Stimulated activated CD8-positive, alpha-beta memory T cell treated with anti-CD3 and anti-CD28 coated beads, Interleukin-4, amount 100 ng/mL, for 1 hour (primary cell): ENCODE data around the gene DNAJC19.
"Not testable (repeated sequence)": the region's sequence is repeated elsewhere in the genome, so short reads cannot be mapped to it uniquely, and the experiment has no call there.

Experiments
- DNase-seq, 2 donors: peaks; one replicate each; pipeline ENCODE4 v3.0.0-alpha.2; 2020; ENCODE audit warnings: low read depth in 2 of 2, low spot score in 1 of 2

Gene DNAJC19

DNA sequence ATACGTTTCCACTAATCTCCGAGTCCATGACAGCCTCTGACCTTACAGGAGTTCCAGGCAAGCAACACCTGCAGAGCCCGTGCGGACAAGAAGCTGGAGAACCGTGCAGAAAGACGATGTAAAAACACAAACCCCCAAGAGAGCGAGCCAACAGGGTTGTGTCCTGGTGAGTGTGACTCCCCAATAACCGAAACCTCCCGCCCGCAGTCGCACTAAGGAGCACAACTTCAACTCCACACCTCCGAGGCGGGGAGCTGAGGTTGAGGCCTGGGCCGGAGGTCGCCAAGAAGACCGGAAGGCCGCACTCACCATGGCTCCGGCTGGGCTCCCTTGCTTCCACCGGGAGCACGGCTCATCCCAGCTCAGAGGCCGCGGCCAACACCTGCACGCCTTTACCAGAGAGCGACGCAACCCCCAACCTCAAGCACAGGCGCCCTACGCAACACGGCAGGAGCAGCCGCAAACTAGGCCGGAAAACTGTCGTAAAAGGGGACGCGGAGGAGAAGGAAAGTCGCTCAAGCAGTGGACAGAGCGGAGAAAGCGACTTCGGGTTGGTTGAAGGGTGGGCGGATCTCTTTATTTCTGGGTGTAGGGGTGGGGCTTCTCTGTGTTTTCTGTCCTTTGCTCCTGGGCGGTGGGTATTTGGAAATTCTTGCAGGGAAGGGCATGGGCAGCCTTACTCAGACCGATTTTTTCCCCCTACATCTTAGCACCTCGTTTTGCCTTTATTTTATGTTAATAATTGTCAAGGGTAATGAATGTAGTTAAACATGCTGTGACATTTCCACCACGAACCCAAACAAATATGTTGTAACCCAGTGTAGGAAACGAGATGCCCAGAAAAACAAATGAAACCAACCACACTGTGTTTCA lies at the start of gene DNAJC19:
Gene DNAJC19, minus strand, starts transcription at position 446 of the 873 bp plus-strand sequence. Its CDS starts 134 bp downstream, at position 312.
- DNase-seq: peak; percentile 73 to 79

GRCh38 chr3:181030948-181031347 lies 41.4 kb upstream of the DNAJC19 start:
- DNase-seq: no peak

- no peak for DNase-seq
Observed at GRCh38 chr3:181025204-181025603, 35.7 kb upstream of the DNAJC19 start.

DNA sequence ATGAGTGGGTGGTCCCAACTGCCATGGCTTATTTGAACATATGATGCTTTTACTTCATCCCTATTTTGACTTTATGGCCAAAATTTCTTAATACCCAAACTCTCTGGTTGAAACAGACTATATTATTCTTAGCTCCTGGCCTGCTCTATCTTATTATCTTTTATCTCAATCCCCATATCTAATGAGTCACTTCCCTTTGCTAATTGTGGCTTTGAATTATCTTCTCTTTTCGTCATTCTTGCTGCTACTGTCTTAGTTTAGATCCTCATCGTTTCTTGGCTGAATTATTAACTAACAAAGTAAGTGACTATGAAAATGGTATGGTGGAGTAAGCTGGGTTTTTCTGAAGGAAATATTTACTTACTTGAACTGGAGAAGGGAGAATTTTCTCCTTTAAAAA lies 28.2 kb upstream of the DNAJC19 start:
- no peak for DNase-seq

GRCh38 chr3:181009225-181009624 lies 19.7 kb upstream of the DNAJC19 start:
- no peak for DNase-seq

DNA sequence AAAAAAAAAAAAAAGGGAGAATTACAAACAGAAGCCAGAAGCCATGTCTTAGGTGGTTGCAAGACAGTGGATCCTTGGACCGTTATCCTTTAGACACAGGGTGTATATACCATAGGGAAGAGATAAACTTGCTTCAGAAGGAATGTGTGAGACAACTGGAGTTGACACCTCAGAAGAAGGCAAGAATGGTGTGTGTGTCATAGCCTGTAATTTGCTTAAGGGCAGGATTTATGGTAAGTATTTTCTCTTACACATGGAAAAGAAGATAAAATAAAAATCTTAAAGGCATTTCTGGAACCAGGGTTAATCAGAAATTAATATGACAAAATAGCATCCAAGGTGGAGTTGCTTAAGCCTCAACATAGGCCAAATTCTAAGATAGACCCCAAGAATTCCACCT lies 19.3 kb upstream of the DNAJC19 start:
- DNase-seq: no peak

- DNase-seq: no peak
Observed at GRCh38 chr3:181007262-181007661, 17.7 kb upstream of the DNAJC19 start.

DNA sequence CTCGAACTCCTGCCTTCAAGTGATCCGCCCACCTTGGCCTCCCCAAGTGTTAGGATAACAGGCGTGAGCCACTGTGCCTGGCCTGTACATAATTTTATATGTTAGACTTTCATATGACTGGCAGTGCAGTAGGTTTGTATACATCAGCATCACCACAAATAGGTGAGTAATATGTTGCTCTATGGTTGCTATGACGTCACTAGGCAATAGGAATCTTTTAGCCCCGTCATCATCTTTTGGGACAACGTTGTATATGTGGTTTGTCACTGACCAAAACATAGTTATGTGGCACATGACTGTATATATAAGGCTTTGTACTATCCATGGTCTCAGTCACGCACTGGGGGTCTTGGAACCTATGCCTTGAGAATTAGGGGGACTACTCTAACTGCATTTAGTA lies 17.0 kb upstream of the DNAJC19 start:
- no peak for DNase-seq

DNA sequence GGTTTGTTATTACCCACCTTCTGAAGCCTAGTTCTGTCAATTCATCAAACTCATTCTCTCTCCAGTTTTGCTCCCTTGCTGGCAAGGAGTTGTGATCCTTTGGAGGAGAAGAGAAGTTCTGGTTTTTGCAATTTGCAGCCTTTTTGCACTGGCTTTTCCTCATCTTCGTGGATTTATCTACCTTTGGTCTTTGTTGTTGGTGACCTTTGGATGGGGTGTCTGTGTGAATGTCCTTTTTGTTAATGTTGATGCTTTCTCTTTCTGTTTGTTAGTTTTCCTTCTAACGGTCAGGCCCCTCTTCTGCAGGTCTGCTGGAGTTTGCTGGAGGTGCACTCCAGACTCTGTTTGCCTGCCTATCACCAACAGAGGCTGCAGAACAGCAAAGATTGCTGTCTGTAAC lies 13.9 kb upstream of the DNAJC19 start:
- DNase-seq: not testable (repeated sequence)

- DNase-seq: not testable (repeated sequence)
Observed at GRCh38 chr3:181002331-181002730, 12.8 kb upstream of the DNAJC19 start.

- no peak for DNase-seq
Observed at GRCh38 chr3:180996415-180996932, 6.9 kb upstream of the DNAJC19 start.

- no peak for DNase-seq
Observed at GRCh38 chr3:180990505-180990904, 969 bp upstream of the DNAJC19 start.

- no peak for DNase-seq
Observed at GRCh38 chr3:180987344-180987743, 2.2 kb downstream of the DNAJC19 start.

GRCh38 chr3:180986366-180986765 lies 3.2 kb downstream of the DNAJC19 start:
- DNase-seq: not testable (repeated sequence)

GRCh38 chr3:180983136-180983535 lies 6.4 kb downstream of the DNAJC19 start:
- DNase-seq: no peak

DNA sequence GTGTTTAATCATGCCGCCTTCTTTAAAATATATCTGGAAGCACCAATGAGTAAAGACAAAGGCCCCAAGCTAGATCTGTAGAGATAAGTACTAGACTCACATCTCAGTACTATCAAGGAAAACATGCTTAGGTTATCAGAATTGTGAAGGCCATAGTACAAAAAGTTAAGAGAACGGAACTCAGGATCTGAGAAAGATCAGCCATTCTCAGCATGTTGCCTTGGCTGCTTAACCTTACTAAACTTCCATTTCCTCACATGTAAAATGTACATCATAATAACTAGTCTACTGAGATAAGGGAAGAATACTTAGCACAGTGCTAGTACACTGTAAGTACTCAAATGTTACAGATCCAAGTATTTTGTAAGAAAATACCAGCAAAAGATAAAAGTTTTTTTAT lies 7.6 kb downstream of the DNAJC19 start:
- DNase-seq: no peak

DNA sequence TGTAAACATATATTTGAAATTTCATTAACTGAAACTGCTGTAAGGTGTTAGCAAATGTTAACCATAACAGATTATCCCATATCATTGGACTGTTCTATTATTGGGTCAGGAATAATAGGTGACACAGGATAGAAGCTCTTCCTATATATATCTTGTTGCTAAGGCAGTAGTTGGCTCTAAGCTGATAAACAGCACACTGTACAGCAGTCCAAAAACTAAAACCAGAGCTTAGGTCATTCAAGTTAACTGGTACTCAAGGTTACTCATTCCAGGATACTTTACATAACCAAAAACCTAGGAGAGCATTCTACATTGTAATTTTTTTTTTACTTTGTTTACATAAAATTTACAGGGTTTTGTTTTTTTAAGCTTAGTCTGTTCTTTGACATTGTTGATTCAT lies 8.9 kb downstream of the DNAJC19 start:
- no peak for DNase-seq

DNA sequence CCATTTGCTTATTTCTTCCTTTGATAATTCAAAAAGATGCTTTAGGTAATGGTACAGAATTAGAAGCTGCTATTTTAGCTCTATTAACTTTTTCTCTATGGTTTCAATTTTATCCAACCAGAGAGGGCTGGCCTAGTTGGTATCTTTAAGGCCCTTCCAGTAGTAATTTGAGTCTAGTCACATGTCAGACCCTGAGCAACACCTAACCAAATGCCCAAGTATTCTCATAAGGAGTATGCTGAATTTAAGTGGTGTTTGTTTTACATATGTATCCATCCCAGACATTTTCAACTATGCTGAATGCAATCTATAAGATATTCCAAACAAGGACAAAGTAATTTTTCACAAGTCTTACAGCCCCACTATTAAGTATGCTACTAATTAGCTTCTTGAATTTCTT lies 9.6 kb downstream of the DNAJC19 start:
- no peak for DNase-seq

- DNase-seq: no peak
Observed at GRCh38 chr3:180977498-180977897, 12.0 kb downstream of the DNAJC19 start.

DNA sequence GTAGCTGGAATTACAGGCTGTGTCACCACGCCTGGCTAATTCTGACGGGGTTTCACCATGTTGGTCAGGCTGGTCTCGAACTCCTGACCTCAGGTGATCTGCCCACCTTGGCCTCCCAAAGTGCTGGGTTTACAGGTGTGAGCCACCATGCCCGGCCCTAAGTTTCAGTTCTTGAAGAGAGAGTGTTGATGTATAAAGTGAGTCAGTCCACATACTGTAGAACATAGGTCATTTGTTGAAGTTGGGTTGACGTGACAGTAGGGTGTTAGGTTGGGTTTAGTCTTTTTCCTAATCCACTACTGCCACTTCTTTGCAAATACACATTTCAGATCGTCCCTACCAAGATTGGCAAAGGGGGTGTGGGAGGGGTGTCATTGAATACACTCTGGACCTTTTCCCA lies 15.2 kb downstream of the DNAJC19 start:
- DNase-seq: no peak

DNA sequence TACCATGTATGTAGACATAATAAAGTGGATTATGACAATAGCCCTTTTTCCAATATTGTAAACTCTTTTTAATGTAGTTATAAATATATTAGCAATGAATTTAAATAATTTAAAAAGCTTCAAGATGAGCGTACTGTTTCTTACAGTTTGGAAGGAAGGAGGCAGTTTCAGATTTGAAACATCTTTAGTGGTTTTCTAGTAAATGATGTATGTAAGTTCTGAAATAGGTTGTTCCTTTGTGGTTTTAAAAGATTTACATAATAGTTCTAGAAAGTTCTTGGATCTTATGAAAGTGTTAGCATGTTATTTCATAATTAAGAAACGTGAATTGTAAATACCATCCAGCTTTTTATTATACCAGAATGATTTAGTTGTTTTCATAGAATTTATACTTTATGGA lies 16.0 kb downstream of the DNAJC19 start:
- no peak for DNase-seq

GRCh38 chr3:180970931-180971330 lies 18.6 kb downstream of the DNAJC19 start:
- DNase-seq: no peak

- DNase-seq: no peak
Observed at GRCh38 chr3:180962530-180962929, 27.0 kb downstream of the DNAJC19 start.
